Fibroblast of the aortic adventitia (primary cell): ENCODE measurements around the gene CNPY3. TPM values are rescaled to one million over a fixed set of nuclear protein-coding genes. Genes with fewer than 3 reads are reported as not detected.

Experiments
- DNase-seq: peaks from one replicate; pipeline ENCODE4 v3.0.0-alpha.2; 2010; ENCODE audit warnings: low read depth
- H3K4me3 ChIP-seq: 2 replicates; pipeline ENCODE4 v1.5.1; 2011; ENCODE audit warnings: low read depth, mild to moderate bottlenecking, control low read depth, low read length, moderate library complexity
- CTCF ChIP-seq: IDR thresholded peaks from 2 replicates; pipeline ENCODE4 v1.5.1; 2011; ENCODE audit warnings: mild to moderate bottlenecking, low read length, control low read depth, inconsistent platforms; ENCODE audit not compliant: insufficient read depth
- total RNA-seq: library from RNA; depleted of rRNA; stranded (reverse); fragments of >200 nt; gene quantifications from 2 replicates; pipeline ENCODE4 v1.2.3, GENCODE V29; 2012; ENCODE audit warnings: low replicate concordance

CNPY3 gene
- total RNA-seq, 1 donor: 23.2 TPM

- TF ChIP-seq CTCF: no peak
- peak; percentile 67 for DNase-seq
- H3K4me3 ChIP-seq: no peak overlapping the region
Observed at GRCh38 chr6:42923666-42924065, 5.6 kb upstream of the CNPY3 start.

- H3K4me3 ChIP-seq: no peak overlapping the region
- DNase-seq: no peak
- TF ChIP-seq CTCF: no peak
Observed at GRCh38 chr6:42925248-42925857, 3.9 kb upstream of the CNPY3 start.

- H3K4me3 ChIP-seq: peak overlapping the region; percentile 87
- DNase-seq: peak; percentile 71
- no peak for TF ChIP-seq CTCF
Observed at GRCh38 chr6:42929821-42930360, 611 bp downstream of the CNPY3 start.

- H3K4me3 ChIP-seq: no peak overlapping the region
- no peak for DNase-seq
- no peak for TF ChIP-seq CTCF
Observed at GRCh38 chr6:42932412-42932811, 3.1 kb downstream of the CNPY3 start.

- no peak overlapping the region for H3K4me3 ChIP-seq
- TF ChIP-seq CTCF: no peak
- DNase-seq: no peak
Observed at GRCh38 chr6:42933205-42933604, 3.9 kb downstream of the CNPY3 start.

- DNase-seq: no peak
- TF ChIP-seq CTCF: no peak
- no peak overlapping the region for H3K4me3 ChIP-seq
Observed at GRCh38 chr6:42935322-42935721, 6.0 kb downstream of the CNPY3 start.

- no peak for TF ChIP-seq CTCF
- no peak overlapping the region for H3K4me3 ChIP-seq
- DNase-seq: no peak
Observed at GRCh38 chr6:42936398-42936797, 7.1 kb downstream of the CNPY3 start.
